ENCODE data around the gene FADS2.

The FADS2 gene

DNA sequence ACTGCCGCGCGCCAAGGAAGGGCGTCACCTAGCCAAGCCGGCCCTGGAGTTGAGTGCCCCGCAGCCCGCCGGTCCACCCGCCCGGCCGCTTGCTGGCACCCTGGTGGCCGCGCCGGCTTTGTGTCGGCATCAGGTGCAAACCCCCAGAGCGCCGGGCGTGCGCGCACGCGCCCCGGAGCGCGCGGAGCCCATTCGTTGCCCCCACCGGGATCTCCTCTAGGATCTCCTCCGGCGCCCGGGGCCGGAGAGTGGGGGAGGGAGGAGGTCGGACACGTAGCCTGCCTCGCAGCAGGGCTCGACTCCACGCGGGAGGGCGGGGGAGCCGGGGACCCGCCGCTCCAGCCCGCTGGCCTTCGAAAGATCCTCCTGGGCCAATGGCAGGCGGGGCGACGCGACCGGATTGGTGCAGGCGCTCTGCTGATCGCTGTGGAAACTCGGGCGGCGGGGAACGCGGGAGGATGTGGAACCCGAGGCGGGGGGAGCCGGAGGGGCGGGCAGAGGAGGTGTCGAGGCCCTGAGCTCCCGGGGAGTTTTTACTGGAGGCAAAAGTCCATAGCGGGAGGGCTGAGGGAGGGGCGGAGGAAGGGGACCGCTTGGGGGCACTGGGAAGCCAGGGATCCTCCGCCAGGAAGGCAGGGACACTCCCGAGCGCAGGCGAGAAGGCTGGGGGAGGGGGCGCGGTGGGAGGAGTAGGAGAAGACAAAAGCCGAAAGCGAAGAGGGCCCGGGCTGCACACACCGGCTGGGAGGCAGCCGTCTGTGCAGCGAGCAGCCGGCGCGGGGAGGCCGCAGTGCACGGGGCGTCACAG is at the start of gene FADS2:
TSS of gene FADS2 (plus strand) at position 730 of the 808 bp plus-strand sequence. CDS start 91 bp downstream, outside the sequence.
- peak; percentile 95 for DNase-seq

DNA sequence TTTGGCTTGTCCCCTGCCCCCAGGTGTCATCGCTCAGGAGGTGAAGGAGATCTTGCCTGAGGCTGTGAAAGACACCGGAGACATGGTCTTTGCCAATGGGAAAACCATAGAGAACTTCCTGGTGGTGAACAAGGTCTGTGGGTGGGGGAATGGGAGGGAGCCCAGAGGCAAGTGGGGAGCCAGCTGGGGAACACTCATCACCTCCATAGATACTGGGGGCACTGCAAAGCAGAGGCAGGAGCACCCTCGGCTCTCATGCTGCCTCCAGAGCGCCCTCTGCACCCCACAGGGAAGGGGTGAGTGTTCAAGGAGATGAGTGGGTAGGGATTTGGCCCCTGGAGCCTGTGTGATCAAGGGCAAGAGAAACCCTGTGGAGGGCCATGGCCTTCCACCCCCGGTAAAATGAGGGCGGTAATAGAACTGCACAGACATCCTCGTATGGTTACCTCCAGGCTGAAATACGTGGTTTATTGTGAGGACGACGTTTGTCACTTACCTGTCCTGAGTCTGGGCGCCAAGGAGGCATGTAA is 49.7 kb upstream of the FADS2 start:
- no peak for DNase-seq

DNA sequence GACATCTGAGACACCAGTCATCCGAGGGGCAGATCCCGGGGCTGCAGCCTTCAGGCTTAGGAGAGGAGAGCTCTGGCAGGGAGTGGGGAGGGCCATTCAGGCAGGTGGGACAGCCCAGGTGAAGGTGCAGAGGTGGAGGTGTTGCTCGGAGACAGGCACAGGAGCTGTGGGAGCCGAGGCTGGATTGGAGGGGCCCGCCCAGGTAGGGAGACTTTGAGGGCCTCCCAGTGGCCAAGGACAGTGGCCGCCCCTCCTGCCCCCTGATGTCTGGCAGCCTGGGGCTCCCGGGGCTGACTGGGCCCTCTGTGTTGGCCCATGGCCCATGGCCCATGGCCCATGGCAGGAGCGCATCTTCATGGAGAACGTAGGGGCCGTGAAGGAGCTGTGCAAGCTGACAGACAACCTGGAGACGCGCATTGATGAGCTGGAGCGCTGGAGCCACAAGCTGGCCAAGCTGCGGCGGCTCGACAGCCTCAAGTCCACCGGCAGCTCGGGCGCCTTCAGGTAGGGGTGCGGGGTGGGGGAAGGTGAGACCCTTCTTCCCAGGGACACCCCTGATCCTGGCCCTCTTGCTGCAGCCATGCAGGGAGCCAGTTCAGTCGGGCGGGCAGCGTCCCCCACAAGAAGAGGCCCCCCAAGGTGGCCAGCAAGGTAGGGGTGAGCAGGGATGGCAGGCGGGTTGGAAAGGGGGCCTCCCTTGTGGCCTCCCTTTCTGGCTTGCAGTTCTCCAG is 49.0 kb upstream of the FADS2 start:
- DNase-seq = no peak

DNA sequence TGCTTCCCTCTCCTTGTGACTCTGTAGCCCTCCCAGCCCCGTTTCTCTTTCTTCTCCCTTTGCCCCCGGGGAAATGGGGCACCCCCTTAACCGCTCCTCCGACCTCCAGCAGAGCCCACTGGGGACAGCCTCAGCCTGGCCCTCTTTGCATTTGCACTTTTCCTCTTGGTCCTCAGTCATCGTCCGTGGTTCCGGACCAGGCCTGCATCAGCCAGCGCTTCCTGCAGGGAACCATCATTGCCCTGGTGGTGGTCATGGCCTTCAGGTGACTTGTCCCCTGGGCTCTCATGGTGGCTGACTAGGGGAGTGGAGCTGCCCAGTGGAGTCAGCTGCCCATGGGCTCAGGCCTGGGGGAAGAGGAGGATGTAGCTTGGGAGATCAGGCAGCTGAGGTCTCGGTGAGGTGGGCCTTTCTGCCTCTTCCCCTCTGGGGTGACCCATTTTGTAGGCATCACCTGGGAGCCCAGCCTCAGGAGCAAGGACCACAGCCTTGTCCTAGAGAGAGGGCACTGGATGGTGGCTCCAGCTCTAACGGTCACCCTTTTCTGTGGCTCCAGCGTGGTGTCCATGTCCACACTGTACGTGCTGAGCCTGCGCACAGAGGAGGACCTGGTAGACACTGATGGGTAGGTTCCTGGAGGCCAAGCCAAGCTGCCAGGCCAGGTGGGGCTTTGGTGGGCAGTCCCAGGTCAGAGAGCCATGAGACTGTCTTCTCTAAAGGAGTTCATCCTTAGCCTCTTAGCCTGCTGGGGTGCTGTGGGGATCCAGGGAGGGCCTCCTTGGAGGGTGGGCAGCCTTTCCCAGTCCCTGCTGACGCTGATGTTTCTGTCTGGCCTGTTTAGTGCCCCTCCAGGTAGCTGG is 48.2 kb upstream of the FADS2 start:
- DNase-seq = no peak

DNA sequence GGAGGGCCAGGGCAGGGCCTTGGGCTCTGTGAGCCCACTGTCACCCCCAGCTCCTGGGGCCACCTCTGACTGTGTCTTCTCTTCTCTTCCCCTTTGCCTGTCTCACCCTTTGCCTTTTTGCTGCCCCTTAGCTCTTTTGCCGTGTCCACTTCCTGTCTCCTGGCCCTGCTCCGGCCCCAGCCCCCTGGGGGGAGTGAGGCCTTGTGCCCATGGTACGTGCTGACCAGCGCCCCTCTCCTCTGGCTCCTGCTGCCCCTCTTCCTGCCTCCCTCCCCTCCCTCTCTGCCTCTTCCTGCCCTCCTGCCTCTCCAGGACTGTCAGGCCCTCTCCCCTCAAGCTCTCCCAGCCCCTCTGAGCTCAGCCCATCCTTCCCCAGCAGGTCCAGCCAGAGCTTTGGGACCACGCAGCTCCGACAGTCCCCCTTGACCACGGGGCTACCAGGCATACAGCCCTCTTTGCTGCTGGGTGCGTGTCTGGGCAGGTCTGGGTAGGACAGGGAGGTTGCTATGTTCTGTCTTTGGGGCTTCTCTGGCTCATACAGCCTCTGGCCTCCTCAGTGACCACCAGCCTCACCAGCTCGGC is 47.4 kb upstream of the FADS2 start:
- no peak for DNase-seq

DNA sequence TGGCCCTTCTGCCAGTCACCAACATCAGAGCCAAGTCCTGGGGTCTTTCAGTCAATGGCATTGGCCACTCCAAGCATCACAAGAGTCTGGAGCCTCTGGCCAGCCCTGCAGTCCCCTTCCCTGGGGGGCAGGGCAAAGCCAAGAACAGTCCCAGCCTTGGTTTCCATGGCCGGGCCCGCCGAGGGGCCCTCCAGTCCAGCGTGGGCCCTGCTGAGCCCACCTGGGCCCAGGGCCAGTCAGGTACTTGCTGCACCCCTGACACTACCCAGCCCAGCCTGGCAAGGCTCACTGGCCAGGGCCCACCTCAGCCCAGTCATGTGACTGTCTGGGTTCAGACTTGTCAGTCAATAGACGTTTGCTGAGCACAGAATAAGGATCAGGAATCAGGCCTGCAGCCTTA is 46.5 kb upstream of the FADS2 start:
- DNase-seq = no peak

DNA sequence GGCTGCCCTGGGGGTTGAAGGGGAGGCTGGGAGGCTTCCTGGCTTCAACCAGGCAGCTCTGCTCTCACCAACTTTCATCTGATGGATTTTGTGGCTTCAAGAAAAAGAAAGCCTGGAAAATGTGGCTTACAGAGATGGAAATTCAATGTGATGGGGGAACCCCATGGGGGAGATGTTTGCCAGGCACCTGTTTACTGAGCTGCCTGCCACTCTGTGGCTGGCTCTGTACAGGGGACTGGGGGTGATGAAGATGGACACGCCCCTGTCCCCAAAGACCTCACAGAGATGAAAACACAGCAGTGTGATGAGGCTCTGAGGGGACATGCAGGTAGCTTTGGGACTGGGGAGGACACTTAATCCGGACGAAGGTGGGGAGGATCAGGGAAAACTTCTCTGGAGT is 45.8 kb upstream of the FADS2 start:
- no peak for DNase-seq

DNA sequence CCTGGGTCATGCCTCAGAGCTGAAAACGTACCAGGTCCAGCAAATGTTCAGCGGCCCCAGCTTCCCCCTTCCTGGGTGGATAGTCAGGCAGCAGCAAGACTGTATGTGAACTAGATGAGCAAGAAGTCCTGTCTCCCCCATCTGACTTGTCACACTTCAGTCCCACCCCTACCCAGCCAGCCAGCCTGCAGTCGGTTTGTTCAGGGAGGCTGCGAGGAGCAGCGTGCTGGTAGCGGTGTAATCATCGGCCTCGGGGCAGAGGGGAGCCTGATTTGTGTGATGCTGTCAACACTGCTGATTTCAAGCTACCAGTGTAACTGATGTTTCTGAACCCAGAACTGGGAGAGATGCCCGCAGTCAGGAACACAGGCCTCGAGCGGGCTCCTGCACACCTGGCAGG is 45.3 kb upstream of the FADS2 start:
- no peak for DNase-seq

DNA sequence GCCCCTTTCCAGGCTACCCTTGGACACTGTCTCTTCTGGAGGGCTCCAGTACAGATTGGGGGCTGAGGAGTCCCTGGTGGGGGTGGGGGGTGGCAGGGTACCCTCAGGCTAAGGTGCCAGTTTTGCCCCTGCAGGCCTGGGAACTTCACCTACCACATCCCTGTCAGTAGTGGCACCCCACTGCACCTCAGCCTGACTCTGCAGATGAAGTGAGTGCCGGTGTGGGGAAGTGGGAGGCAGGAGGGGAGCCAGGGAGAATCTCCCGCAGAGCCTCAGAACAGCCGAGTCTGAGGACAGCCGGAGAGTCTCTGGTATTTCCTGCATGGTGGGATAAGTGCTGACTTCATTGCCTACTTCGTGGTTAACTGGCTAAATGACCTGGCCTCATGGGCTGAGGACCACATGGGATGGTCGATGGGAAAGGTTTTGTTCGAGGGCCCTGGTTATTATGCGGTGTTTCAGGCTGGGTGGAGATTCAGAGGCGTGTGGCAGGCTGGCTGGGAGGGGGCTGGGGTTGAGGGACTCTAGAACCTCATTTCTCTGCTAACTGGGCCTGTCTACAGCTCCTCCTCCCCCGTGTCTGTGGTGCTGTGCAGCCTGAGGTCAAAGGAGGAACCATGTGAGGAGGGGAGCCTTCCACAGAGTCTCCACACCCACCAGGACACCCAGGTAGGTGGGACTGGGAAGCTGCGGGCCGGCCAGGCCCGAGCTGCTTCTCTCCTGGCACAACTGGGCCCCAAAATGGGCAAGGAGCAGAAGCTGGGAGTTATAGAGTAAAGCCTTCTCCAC is 44.2 kb upstream of the FADS2 start:
- DNase-seq = peak; percentile 39

DNA sequence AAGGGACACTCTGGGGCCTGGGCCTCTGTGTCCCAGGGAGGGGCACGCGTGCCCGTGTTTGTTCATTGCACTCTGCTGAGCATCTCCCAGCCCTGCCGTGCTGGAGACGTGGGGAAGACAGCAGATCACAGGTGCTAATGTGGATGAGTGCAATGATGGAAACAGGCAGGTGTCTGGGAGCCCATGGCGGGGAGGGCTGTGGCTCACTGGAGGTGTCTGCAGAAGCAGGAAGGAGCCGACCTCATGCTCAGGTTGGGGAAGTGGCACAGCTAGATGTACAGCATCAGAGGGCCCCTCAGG is 43.6 kb upstream of the FADS2 start:
- no peak for DNase-seq

DNA sequence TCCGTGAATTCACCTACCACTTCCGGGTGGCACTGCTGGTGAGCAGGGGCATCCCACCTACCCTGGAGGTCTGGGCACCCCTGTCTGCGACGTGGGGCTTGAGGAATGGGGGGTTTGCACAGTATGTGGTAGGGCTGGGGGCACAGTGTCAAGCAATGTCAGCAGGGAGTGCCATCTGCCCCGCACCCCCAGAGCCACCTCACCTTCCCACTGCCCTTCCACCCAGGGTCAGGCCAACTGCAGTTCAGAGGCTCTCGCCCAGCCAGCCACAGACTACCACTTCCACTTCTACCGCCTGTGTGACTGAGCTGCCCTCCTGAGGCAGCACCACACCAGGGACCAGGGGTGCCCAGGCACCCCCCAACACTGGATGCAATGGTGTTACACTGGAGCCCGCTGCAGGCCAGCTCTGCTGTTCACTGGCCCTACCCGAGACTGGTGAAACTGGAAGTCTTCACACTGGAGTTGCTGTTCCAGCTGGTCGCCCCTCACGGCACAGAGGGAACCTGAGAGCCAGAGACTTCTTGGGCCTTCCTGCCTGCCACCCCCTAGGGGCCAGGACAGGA is 42.2 kb upstream of the FADS2 start:
- no peak for DNase-seq

DNA sequence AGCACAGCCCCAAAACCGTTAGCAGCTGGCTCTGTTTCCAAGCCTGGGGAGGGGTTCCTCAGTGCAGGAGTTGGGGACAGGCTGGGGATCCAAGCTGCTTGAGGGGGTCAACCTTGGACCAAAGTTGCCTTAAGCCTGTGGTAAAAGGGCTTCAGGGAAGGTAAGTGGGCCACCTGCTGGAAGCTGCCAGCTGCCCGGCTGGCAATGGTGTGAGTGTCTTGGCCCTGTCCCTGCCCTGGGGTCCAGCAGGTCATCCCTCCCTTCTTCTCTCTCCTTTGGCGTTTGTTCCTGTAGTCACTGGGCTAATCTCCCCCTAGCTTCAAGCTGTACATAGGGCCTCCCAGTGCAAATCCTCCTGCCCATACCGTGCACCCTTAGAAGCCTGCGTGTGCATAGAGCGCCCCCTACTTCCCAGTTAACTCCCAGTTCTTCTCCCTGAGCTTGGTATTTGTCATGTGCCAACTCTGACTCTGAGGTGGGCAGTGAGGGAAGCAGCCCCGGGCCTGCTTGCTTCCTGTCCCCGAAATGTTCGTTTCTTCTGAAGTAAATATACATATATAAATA is 40.1 kb upstream of the FADS2 start:
- peak; percentile 58 for DNase-seq

DNA sequence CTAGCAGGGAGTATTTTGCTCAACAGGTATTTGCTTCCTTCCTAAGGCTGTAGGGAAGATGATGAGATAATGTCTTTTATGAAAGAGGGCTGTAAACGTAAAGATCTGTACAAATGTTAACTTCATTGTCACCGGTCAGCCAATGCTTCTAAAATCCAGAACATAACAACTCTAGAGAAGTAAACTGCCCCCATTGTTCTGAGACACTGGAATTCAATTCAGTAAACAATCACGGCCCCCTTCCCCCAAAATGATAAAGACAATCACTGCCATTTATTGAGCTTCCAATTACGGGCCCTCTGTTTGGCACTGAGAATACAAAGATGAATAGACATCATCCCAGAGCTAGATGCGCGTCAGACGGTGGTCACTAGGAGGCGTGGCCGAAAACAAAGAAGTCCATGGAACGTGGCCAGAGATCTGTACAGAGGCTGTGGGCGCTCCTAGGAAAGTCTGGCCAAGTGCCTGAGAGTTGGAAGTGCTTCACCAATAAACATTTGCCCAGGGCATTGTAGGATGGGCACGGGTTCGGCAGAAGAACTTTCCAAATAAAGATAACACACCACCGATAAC is 36.3 kb upstream of the FADS2 start:
- DNase-seq = peak; percentile 89

DNA sequence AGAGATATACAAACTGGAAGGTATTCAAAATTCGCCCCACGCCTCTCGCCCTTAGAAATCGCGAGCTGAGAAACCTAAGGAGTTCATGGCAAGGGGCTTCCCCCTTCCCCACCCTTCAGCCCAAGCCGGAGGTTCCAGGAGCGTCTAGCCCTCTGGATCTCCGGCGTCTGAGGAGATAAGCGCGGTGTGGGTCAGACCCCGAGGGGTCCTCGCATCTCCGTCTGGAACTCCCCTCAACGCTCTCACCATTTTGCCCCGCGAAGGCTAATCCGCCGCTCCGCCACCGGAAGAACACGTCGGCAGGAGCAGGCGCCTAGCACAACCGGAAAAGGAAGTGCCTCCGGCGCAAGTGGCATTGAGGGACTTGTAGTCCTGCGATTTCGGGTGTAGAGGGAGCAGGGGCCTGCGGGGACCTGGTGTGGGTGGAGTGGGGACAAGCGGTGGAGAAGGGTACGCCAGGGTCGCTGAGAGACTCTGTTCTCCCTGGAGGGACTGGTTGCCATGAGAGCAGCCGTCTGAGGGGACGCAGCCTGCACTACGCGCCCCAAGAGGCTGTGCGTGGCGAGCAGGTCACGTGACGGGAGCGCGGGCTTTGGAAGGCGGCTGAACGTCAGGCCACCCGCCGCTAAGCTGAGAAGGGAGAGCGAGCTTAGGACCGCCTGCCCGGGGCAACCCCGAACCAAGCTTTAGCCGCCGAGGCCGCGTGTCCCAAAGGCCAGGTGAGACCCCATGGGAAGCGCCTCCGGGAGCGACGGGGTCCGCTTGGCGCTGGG is 35.6 kb upstream of the FADS2 start, which contains the start of the genes FEN1 and TMEM258:
TSS of gene FEN1 (plus strand) at position 602 of the 773 bp plus-strand sequence. CDS start 2,451 bp downstream, outside the sequence.
TSS of gene TMEM258 (minus strand) at position 290 of the 773 bp plus-strand sequence. CDS start at position 249, 41 bp downstream.
- DNase-seq = peak; percentile 94

DNA sequence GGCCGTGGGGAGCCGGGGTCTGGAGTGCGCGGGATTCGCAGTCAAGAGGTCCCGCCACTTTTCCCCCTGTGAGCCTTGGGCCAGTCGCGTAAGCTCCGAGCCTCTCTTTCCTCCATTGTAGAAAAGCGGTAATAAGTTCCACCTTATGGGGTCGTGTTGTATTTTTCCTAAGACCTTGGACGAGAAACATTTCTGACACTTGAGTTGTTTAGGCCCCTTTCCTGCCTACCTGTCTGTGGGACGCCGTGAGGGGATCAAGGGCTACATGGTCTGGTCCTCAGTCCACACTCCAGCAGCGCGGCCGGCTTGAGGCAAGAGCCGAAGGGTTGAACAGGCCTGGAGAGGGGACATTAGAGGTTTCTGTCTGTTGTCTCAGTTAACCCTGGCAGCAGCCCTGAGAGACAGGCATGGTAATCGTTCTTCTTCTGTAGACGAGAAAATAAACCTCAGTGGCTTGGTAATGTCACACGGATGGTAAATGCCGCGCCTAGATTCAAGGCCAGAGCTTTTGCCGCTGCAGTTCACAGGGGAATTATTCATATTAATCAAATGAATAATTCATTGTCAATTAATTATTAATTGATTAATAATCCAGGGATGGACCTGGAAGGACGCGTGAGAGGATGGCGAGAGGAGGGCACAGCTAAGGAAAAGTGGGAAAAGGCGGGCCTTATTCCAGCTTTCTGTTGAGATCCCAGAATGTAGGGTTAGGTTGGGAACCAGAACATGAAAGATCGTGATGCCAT is 34.8 kb upstream of the FADS2 start:
- DNase-seq = no peak

DNA sequence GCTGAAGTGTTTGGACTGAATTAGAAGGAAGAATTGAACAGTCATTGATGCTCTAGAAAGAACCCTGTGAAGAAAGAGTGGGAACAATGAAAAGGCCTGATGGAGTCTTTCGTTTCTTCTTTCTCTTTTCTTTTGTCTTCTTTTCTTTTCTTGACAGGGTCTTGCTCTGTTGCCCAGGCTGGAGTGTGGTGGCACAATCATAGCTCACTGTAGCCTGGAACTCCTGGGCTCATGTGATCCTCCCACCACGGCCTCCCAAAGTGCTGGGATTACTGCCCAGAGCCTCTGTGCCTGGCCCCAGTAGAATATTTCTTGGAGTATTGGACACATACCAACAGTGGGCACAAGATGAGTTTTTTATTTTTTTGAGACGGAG is 34.3 kb upstream of the FADS2 start:
- no peak for DNase-seq

DNA sequence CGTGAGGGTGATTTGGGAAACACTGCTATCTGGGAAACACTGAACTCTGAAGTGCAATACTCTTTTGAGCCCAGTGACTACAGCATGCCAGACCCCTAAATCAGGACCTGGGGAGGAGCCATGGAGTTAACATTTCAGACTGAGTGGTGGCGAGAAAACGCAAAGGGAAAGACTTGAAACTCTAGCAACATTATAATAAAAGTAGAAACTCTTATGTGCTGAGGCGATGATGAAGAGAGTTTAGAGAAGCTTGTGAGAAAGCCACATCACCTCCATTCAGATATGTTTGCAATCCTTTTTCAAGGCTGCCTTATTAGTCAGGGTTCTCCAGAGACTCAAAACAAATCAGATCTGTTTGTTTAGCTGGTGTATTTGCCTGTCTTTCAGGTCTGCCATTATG is 33.5 kb upstream of the FADS2 start:
- DNase-seq = no peak

DNA sequence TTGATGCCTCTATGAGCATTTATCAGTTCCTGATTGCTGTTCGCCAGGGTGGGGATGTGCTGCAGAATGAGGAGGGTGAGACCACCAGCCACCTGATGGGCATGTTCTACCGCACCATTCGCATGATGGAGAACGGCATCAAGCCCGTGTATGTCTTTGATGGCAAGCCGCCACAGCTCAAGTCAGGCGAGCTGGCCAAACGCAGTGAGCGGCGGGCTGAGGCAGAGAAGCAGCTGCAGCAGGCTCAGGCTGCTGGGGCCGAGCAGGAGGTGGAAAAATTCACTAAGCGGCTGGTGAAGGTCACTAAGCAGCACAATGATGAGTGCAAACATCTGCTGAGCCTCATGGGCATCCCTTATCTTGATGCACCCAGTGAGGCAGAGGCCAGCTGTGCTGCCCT is 32.6 kb upstream of the FADS2 start:
- DNase-seq = no peak

DNA sequence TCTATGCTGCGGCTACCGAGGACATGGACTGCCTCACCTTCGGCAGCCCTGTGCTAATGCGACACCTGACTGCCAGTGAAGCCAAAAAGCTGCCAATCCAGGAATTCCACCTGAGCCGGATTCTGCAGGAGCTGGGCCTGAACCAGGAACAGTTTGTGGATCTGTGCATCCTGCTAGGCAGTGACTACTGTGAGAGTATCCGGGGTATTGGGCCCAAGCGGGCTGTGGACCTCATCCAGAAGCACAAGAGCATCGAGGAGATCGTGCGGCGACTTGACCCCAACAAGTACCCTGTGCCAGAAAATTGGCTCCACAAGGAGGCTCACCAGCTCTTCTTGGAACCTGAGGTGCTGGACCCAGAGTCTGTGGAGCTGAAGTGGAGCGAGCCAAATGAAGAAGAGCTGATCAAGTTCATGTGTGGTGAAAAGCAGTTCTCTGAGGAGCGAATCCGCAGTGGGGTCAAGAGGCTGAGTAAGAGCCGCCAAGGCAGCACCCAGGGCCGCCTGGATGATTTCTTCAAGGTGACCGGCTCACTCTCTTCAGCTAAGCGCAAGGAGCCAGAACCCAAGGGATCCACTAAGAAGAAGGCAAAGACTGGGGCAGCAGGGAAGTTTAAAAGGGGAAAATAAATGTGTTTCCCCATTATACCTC is 32.1 kb upstream of the FADS2 start:
- DNase-seq = no peak
